Adrenal gland (tissue), 12 donors: ENCODE data around the gene HINFP. TPM values are rescaled to one million over a fixed set of nuclear protein-coding genes. Genes with fewer than 3 reads are reported as not detected.

ENCODE experiments used
- DNase-seq, 7 donors: peaks; one replicate each; pipeline ENCODE4 v3.0.0-alpha.2; 2019 to 2020
- H3K27ac ChIP-seq, 5 donors: fragments of 200-600 bp; sonication (generic) in 4 of 5; 1 replicate in 3 of 5; 2 replicates in 2 of 5; pipeline versions ENCODE4 v1.5.1 to v1.8.0; 2016 to 2020; ENCODE audit warnings: mild to moderate bottlenecking in 1 of 5
- H3K27me3 ChIP-seq: fragments of 200-600 bp; 2 replicates; pipeline ENCODE4 v1.8.0; 2021
- H3K36me3 ChIP-seq, 2 donors: fragments of 200-600 bp; replicated peaks in 1 of 2; 1 replicate in 1 of 2; 2 replicates in 1 of 2; pipeline versions ENCODE4 v1.5.1 to v1.8.0; 2018 to 2022
- H3K4me1 ChIP-seq, 2 donors: fragments of 200-600 bp; replicated peaks in 1 of 2; 1 replicate in 1 of 2; 2 replicates in 1 of 2; pipeline versions ENCODE4 v1.5.1 to v1.8.0; 2018 to 2021
- H3K4me3 ChIP-seq, 4 donors: fragments of 200-600 bp; sonication (generic) in 3 of 4; one replicate each; pipeline ENCODE4 v1.5.1; 2016 to 2018
- H3K9me3 ChIP-seq, 3 donors: fragments of 200-600 bp; sonication (generic) in 1 of 3; replicated peaks in 1 of 3; 1 replicate in 2 of 3; 2 replicates in 1 of 3; pipeline versions ENCODE4 v1.5.1 to v1.8.0; 2016 to 2021
- CTCF ChIP-seq, 6 experiments: fragments of 450-650 bp in 4 of 6; fragments of 200-600 bp in 2 of 6; sonication (generic) in 1 of 6; IDR thresholded peaks; 1 replicate in 5 of 6; 2 replicates in 1 of 6; pipeline versions ENCODE4 v1.5.1 to v1.8.0; 2016 to 2021; ENCODE audit warnings: antibody characterized with exemption in 6 of 6, mild to moderate bottlenecking in 2 of 6, moderate library complexity in 1 of 6
- POLR2A ChIP-seq, 2 donors: fragments of 450-650 bp; IDR thresholded peaks; one replicate each; pipeline ENCODE4 v1.6.1; 2017; ENCODE audit warnings: antibody characterized with exemption in 2 of 2, mild to moderate bottlenecking in 2 of 2, moderate library complexity in 1 of 2
- WGBS, 4 donors: extraction: QIAGEN DNeasy Blood & Tissue Kit in 2 of 4; methylation state at CpG; one replicate each; pipeline versions ENCODE4 v1.1.5 to v1.1.7; 2013 to 2017; 5-methylcytosine and 5-hydroxymethylcytosine counted together
- intact Hi-C, 2 donors: fragments of 100-400 bp; cut with DNase I; formaldehyde crosslinking; loops; one replicate each; pipeline versions ENCODE4 v1.14.1 to v1.15.0; 2022 to 2023
- polyA plus RNA-seq, 3 donors: library from polyadenylated mRNA; stranded (reverse); fragments of 200-250 nt in 2 of 3; fragments of 350-450 nt in 1 of 3; fragmentation: Illumina TruSeq in 1 of 3; extraction: RNeasy Lipid Tissue Mini Kit (QIAGEN cat#74804) in 1 of 3; gene quantifications; one replicate each; pipeline ENCODE4 v1.2.3, GENCODE V29; 2013 to 2014
- total RNA-seq, 9 donors: library from RNA; depleted of rRNA in 4 of 9; stranded (reverse); fragments of >200 nt in 4 of 9; fragments of 120-200 nt in 1 of 9; fragmentation: NEBNext Ultra II Directional in 1 of 9; extraction: Animal tissue kit (Norgen Biotek cat#: 25700) in 1 of 9; gene quantifications; one replicate each; pipeline versions ENCODE4 v1.1.0 to v1.2.4, GENCODE V29; 2013 to 2023
- donor health status: healthy with polysubstance abuse.
- donor health status: Bipolar disorder and iron deficiency.
- donor health status: DM: yes; HTN: yes; CAD: no.
- donor health status: DM: no; HTN: no; CAD: no.
- donor health status: DM: no; HTN: no; CAD: no.
- donor health status: DM: yes; HTN: yes; CAD: no.

Gene HINFP
- total and polyA plus RNA-seq, 12 donors: 7.4 to 39.1 (median 22.2) TPM

- peaks cover 8 to 18% of the 10 kb centered on the region in 2 donors for H3K4me1 ChIP-seq
- WGBS, 4 donors: 85 to 93% (median 88%) methylated on average over 12 to 13 of the region's 13 CpGs
- no peaks in the 10 kb centered on the region for H3K27me3 ChIP-seq
- H3K9me3 ChIP-seq: no peaks in the 10 kb centered on the region
- no peak for DNase-seq
- TF ChIP-seq CTCF (IDR thresholded peaks at IDR 0.05): no peak
- no peak for TF ChIP-seq POLR2A (IDR thresholded peaks at IDR 0.05)
- H3K4me3 ChIP-seq: no peak overlapping the region
- H3K27ac ChIP-seq: peak overlapping the region in 1 of 5 donors; percentile 43
- intact Hi-C loops: no loop called here
- peaks cover 0 to 17% of the 10 kb centered on the region in 2 donors for H3K36me3 ChIP-seq
Observed at GRCh38 chr11:119091966-119092879, 29.2 kb upstream of the HINFP start.

GRCh38 chr11:119092880-119093842, 28.2 kb upstream of the HINFP start:
- peak in 1 of 7 donors; percentile 23 for DNase-seq
- Histone ChIP-seq H3K4me1 (peaks cover 8 to 18% of the 10 kb centered on the region in 2 donors), H3K36me3 (peaks cover 0 to 26% of the 10 kb centered on the region in 2 donors), H3K4me3 (peak overlapping the region in 2 of 4 donors; percentile 73 to 97), H3K27ac (peak overlapping the region; percentile 6 to 96 (median 94)), H3K9me3 (no peaks in the 10 kb centered on the region), H3K27me3 (no peaks in the 10 kb centered on the region)
- TF ChIP-seq CTCF (IDR thresholded peaks at IDR 0.05) (no peak), POLR2A (IDR thresholded peaks at IDR 0.05) (no peak)
- intact Hi-C loops: no loop called here
- 50 to 67% (median 61%) methylated on average over 8 to 12 of the region's 12 CpGs for WGBS, 4 donors

- peak; percentile 43 to 73 (median 58) for DNase-seq
- H3K4me1 ChIP-seq: peaks cover 8 to 18% of the 10 kb centered on the region in 2 donors
- intact Hi-C loops: no loop called here
- peak overlapping the region; percentile 5 to 97 (median 56) for H3K4me3 ChIP-seq
- H3K27me3 ChIP-seq: no peaks in the 10 kb centered on the region
- WGBS, 4 donors: 1% methylated on average over 33 to 81 of the region's 81 CpGs
- TF ChIP-seq POLR2A (IDR thresholded peaks at IDR 0.05) (peak in 1 of 2 donors; percentile 13), CTCF (IDR thresholded peaks at IDR 0.05) (no peak)
- peak overlapping the region; percentile 6 to 96 (median 94) for H3K27ac ChIP-seq
- peaks cover 0 to 27% of the 10 kb centered on the region in 2 donors for H3K36me3 ChIP-seq
- H3K9me3 ChIP-seq: no peaks in the 10 kb centered on the region
Observed at GRCh38 chr11:119093942-119094815, 27.2 kb upstream of the HINFP start.
